HFFc6 (cell line): ENCODE data around the gene SORCS2. TPM values are rescaled to one million over a fixed set of nuclear protein-coding genes. Genes with fewer than 3 reads are reported as not detected.

Source experiments
- DNase-seq: peaks from one replicate; pipeline ENCODE4 v3.0.0-alpha.2; 2018
- H3K27ac Mint-ChIP-seq: 2 replicates; pipeline ENCODE4 v1.8.0; 2020; ENCODE audit warnings: mild to moderate bottlenecking, mixed read lengths
- H3K27me3 Mint-ChIP-seq: 2 replicates; pipeline ENCODE4 v1.8.0; 2021; ENCODE audit warnings: mild to moderate bottlenecking, moderate library complexity, mixed read lengths; ENCODE audit not compliant: insufficient read depth
- H3K36me3 Mint-ChIP-seq: 2 replicates; pipeline ENCODE4 v1.8.0; 2021; ENCODE audit warnings: low read depth, mixed read lengths
- H3K4me1 Mint-ChIP-seq: 2 replicates; pipeline ENCODE4 v1.8.0; 2020; ENCODE audit warnings: low read depth, mixed read lengths
- H3K4me3 Mint-ChIP-seq: 2 replicates; pipeline ENCODE4 v1.8.0; 2020; ENCODE audit warnings: mild to moderate bottlenecking, moderate library complexity, mixed read lengths
- H3K9me3 Mint-ChIP-seq: 2 replicates; pipeline ENCODE4 v1.8.0; 2020; ENCODE audit warnings: mild to moderate bottlenecking, mixed read lengths
- CTCF ChIP-seq: fragments of 200-600 bp; sonication (generic); IDR thresholded peaks from 2 replicates; pipeline ENCODE4 v1.5.0; 2021; ENCODE audit warnings: antibody characterized with exemption, mild to moderate bottlenecking
- total RNA-seq, 6 experiments: library from RNA; stranded (reverse); fragmentation: NEBNext Ultra II Directional; extraction: Animal tissue kit (Norgen Biotek cat#: 25700); gene quantifications; 2 replicates in 1 of 6; 3 replicates in 5 of 6; pipeline ENCODE4 v1.2.3, GENCODE V29; 2021

Gene SORCS2
- total RNA-seq, 6 experiments from 2014 or later = 0.05 to 0.15 (median 0.12) TPM; not detected in 3

GRCh38 chr4:7310451-7310850, 118.1 kb downstream of the SORCS2 start:
- H3K27me3 Mint-ChIP-seq = peaks cover 56% of the 10 kb centered on the region
- no peak for TF ChIP-seq CTCF

GRCh38 chr4:7311205-7311604, 118.9 kb downstream of the SORCS2 start:
- DNase-seq = no peak
- Mint-ChIP-seq H3K27me3 (peaks cover 58% of the 10 kb centered on the region), H3K4me3 (no peak overlapping the region), H3K9me3 (no peaks in the 10 kb centered on the region), H3K36me3 (no peaks in the 10 kb centered on the region), H3K27ac (no peak overlapping the region), H3K4me1 (no peaks in the 10 kb centered on the region)
- no peak for TF ChIP-seq CTCF

More at GRCh38 chr4:7310451-7310850, 118.1 kb downstream of the SORCS2 start:
- no peak for DNase-seq
- no peak overlapping the region for H3K4me3 Mint-ChIP-seq
- no peaks in the 10 kb centered on the region for H3K9me3 Mint-ChIP-seq
- no peak overlapping the region for H3K27ac Mint-ChIP-seq
- H3K4me1 Mint-ChIP-seq = no peaks in the 10 kb centered on the region
- H3K36me3 Mint-ChIP-seq = no peaks in the 10 kb centered on the region

- no peak overlapping the region for H3K27ac Mint-ChIP-seq
- no peaks in the 10 kb centered on the region for H3K4me1 Mint-ChIP-seq
- H3K9me3 Mint-ChIP-seq = no peaks in the 10 kb centered on the region
- no peaks in the 10 kb centered on the region for H3K36me3 Mint-ChIP-seq
- no peak overlapping the region for H3K4me3 Mint-ChIP-seq
- no peak for TF ChIP-seq CTCF
- DNase-seq = no peak
- H3K27me3 Mint-ChIP-seq = peaks cover 54% of the 10 kb centered on the region
These were observed 120.4 kb downstream of the SORCS2 start for GRCh38 chr4:7312691-7313090.

GRCh38 chr4:7313347-7313811, 121.0 kb downstream of the SORCS2 start:
- no peak for DNase-seq
- TF ChIP-seq CTCF = no peak
- Mint-ChIP-seq H3K4me3 (no peak overlapping the region), H3K27ac (no peak overlapping the region), H3K36me3 (no peaks in the 10 kb centered on the region), H3K4me1 (no peaks in the 10 kb centered on the region), H3K27me3 (peaks cover 47% of the 10 kb centered on the region), H3K9me3 (no peaks in the 10 kb centered on the region)

- no peak for DNase-seq
- no peak for TF ChIP-seq CTCF
- H3K27me3 Mint-ChIP-seq = peaks cover 41% of the 10 kb centered on the region
- no peak overlapping the region for H3K4me3 Mint-ChIP-seq
- no peaks in the 10 kb centered on the region for H3K36me3 Mint-ChIP-seq
- peaks cover 6% of the 10 kb centered on the region; the same call in 1 of the 2 replicates for H3K9me3 Mint-ChIP-seq
- H3K27ac Mint-ChIP-seq = no peak overlapping the region
- H3K4me1 Mint-ChIP-seq = no peaks in the 10 kb centered on the region
These were observed 121.7 kb downstream of the SORCS2 start for GRCh38 chr4:7313991-7314390.

GRCh38 chr4:7315286-7315685, 122.9 kb downstream of the SORCS2 start:
- H3K36me3 Mint-ChIP-seq = no peaks in the 10 kb centered on the region
- no peak for DNase-seq
- TF ChIP-seq CTCF = no peak
- no peak overlapping the region for H3K27ac Mint-ChIP-seq
- peaks cover 12% of the 10 kb centered on the region; the same call in 1 of the 2 replicates for H3K9me3 Mint-ChIP-seq
- H3K27me3 Mint-ChIP-seq = peaks cover 42% of the 10 kb centered on the region
- no peak overlapping the region for H3K4me3 Mint-ChIP-seq
- no peaks in the 10 kb centered on the region for H3K4me1 Mint-ChIP-seq
